ENCODE measurements around the gene MCC.

The MCC gene

GRCh38 chr5:113110117-113110516 is 378.1 kb downstream of the MCC start:
- DNase-seq (ENCODE audit: low read depth), result no peak

GRCh38 chr5:113109344-113109743 is 378.9 kb downstream of the MCC start:
- DNase-seq (ENCODE audit: low read depth), result no peak

- no peak for DNase-seq (ENCODE audit: low read depth)
Observed at GRCh38 chr5:113108485-113108884, 379.8 kb downstream of the MCC start.

GRCh38 chr5:113106821-113107220 is 381.4 kb downstream of the MCC start:
- no peak for DNase-seq (ENCODE audit: low read depth)

- no peak for DNase-seq (ENCODE audit: low read depth)
Observed at GRCh38 chr5:113105693-113106280, 382.5 kb downstream of the MCC start.

- no peak for DNase-seq (ENCODE audit: low read depth)
Observed at GRCh38 chr5:113103330-113103729, 384.9 kb downstream of the MCC start.

- DNase-seq (ENCODE audit: low read depth), result no peak
Observed at GRCh38 chr5:113102121-113102531, 386.1 kb downstream of the MCC start.

GRCh38 chr5:113100981-113101380 is 387.3 kb downstream of the MCC start:
- DNase-seq (ENCODE audit: low read depth), result no peak

- no peak for DNase-seq (ENCODE audit: low read depth)
Observed at GRCh38 chr5:113099822-113100221, 388.4 kb downstream of the MCC start.

- no peak for DNase-seq (ENCODE audit: low read depth)
Observed at GRCh38 chr5:113098378-113098777, 389.9 kb downstream of the MCC start.

GRCh38 chr5:113095831-113096230 is 392.4 kb downstream of the MCC start:
- DNase-seq (ENCODE audit: low read depth), result no peak

GRCh38 chr5:113093558-113093957 is 394.7 kb downstream of the MCC start:
- DNase-seq (ENCODE audit: low read depth), result no peak

GRCh38 chr5:113092683-113093082 is 395.6 kb downstream of the MCC start:
- no peak for DNase-seq (ENCODE audit: low read depth)

- no peak for DNase-seq (ENCODE audit: low read depth)
Observed at GRCh38 chr5:113091622-113092021, 396.6 kb downstream of the MCC start.

- no peak for DNase-seq (ENCODE audit: low read depth)
Observed at GRCh38 chr5:113090336-113091106, 397.7 kb downstream of the MCC start.

- DNase-seq (ENCODE audit: low read depth), result peak; percentile 18
Observed at GRCh38 chr5:113089653-113090335, 398.5 kb downstream of the MCC start.

- DNase-seq (ENCODE audit: low read depth), result no peak
Observed at GRCh38 chr5:113087976-113088514, 400.2 kb downstream of the MCC start.

- DNase-seq (ENCODE audit: low read depth), result no peak
Observed at GRCh38 chr5:113085880-113086409, 402.3 kb downstream of the MCC start.

GRCh38 chr5:113085084-113085414 is 403.2 kb downstream of the MCC start:
- no peak for DNase-seq (ENCODE audit: low read depth)

GRCh38 chr5:113084402-113085083 is 403.7 kb downstream of the MCC start:
- DNase-seq (ENCODE audit: low read depth), result no peak

- no peak for DNase-seq (ENCODE audit: low read depth)
Observed at GRCh38 chr5:113083481-113083880, 404.8 kb downstream of the MCC start.

GRCh38 chr5:113082547-113082905 is 405.7 kb downstream of the MCC start:
- DNase-seq (ENCODE audit: low read depth), result no peak

Data from GM04503 (cell line).